ENCODE data around the gene SSBP3.

DNA sequence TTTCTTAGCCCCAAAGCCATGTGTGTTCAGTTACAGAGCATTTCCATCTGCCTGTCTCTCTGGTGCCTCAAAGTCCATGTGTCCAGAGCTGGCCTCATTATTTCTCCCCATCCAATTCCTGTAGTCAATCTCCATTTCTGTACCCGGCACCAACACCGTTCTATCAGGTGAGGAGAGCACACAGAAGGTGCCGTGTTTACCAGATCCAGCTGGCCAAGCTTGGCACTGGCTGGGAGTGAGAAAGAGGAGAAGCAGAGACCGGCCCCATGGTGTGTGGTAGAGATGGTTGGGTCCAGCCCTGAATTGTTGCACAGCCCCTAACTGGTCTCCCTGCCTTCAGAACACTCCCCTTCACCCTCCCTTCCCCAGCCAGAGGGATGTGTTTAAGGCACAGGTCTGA, 7.5 kb upstream of the SSBP3 start:
- TF ChIP-seq CTCF (optimal IDR thresholded peaks at IDR 0.05 in 1 of 3, IDR thresholded peaks at IDR 0.05 in 1 of 3, conservative IDR thresholded peaks at IDR 0.05 in 1 of 3; ENCODE audit: extremely low read depth in 1 of 3, insufficient read depth in 2 of 3, low read length in 3 of 3) (no peak), EZH2 (IDR thresholded peaks at IDR 0.05; ENCODE audit: low read length) (no peak)
